Measurements from ENCODE around the gene SH3RF3.

SH3RF3 gene

DNA sequence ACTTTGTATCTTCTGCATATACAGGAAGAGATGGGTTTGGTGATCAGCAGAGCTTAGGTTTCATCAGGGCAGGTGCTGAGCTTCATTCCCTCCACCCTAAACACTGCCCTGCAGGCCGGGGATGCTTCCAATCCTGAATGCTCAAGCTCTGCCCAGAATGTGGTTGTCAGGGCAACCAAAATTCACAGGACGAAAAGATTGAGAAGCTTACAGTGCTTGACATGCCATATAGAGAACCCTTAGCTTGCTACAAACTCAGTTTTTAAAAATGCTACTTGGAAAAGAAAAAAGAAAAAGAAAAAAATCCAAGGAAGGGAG, 65.6 kb downstream of the SH3RF3 start:
- TF ChIP-seq, protein P1, sequence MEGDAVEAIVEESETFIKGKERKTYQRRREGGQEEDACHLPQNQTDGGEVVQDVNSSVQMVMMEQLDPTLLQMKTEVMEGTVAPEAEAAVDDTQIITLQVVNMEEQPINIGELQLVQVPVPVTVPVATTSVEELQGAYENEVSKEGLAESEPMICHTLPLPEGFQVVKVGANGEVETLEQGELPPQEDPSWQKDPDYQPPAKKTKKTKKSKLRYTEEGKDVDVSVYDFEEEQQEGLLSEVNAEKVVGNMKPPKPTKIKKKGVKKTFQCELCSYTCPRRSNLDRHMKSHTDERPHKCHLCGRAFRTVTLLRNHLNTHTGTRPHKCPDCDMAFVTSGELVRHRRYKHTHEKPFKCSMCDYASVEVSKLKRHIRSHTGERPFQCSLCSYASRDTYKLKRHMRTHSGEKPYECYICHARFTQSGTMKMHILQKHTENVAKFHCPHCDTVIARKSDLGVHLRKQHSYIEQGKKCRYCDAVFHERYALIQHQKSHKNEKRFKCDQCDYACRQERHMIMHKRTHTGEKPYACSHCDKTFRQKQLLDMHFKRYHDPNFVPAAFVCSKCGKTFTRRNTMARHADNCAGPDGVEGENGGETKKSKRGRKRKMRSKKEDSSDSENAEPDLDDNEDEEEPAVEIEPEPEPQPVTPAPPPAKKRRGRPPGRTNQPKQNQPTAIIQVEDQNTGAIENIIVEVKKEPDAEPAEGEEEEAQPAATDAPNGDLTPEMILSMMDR (IDR thresholded peaks at IDR 0.05), result no peak
- no peak for DNase-seq (ENCODE audit: low spot score)

DNA sequence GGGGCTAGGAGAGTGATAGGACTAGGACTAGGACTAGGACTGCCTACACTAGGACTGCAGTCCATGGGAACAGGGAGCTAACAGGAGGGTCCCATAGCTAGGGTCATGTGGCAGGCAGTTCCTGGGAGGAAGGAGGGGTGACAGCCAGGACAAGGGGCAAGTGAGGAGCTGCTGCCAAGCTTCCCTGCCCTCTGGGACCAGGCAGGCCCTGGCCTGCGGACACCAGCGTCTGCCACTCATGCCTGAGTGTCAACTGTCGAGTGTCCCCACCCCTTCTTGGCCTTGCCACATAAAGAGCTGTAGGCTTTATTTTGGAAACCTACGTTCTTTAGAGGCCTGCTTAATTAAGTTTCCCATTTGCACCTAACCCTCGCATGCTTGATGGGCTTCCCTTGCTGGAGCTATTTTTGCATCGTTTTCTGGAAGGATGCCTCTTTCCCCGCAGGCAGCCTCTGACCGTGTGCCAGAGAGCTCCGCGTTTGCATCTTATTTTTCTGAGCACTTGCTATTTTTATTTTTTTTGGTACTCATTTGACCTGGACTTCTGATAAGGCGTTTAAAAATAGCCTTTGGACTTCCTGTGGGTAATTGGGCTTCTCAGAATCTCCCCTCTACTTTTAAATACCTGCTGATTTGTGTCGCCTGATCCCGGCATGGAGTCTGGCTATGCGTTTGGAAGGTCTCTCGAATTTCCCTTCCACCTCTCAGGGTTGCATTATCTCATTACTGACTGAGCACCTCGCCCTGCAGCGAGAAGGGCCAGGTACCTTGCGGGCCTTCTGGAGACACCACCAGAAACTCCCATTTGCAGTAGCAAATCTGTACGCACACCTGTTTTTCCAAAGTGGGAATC, 66.4 kb downstream of the SH3RF3 start:
- TF ChIP-seq, protein P1 (IDR thresholded peaks at IDR 0.05), result no peak
- H3K4me3 ChIP-seq, result no peak overlapping the region
- H3K27ac ChIP-seq, result peak overlapping the region; percentile 55 to 77
- no peak for DNase-seq (ENCODE audit: low spot score)

More for the DNA sequence above, 65.6 kb downstream of the SH3RF3 start:
- peak overlapping the region; percentile 33 to 61 for H3K27ac ChIP-seq
- no peak overlapping the region for H3K4me3 ChIP-seq

DNA sequence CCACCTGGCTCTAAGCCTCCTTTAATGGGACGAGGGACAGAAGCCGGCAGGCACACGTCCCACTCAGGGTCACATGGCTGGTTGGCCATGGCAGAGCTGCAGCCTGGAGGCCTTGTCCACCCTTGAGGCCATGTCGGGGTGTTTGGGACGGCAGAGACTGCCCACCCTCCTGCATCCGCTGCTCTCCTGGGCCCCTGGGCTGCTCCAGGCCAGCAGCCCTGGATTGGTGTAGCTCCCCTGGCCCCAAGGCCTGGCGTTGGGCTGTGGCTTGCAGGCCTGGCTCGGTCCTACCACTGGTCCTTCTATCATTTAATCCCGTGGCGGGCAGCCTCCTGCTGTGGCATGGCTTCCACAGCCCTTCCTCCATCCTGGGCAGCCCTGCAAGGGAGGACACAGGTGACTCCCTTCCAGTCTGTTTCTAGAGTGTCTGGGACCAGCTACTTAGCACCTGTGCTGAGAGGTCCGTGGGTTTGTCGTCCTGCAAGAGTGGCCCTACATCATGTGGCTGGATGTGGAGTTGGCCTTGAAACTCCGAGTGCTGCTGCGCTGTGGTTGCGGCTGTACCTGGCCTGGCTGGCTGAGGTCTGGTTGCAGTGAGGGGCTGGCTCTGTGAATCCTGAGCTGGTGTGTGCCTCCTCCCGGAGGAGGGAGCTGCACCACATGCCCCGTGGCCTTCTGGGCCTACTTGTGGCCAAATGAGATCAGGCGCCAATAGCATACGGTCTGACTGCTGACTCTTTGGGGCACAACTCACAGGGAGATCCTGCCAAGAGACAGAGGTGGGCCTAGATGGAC, 67.3 kb downstream of the SH3RF3 start:
- TF ChIP-seq, protein P1 (IDR thresholded peaks at IDR 0.05), result no peak
- Histone ChIP-seq H3K4me3 (no peak overlapping the region), H3K27ac (peak overlapping the region; percentile 53 to 77)
- DNase-seq (ENCODE audit: low spot score), result no peak

DNA sequence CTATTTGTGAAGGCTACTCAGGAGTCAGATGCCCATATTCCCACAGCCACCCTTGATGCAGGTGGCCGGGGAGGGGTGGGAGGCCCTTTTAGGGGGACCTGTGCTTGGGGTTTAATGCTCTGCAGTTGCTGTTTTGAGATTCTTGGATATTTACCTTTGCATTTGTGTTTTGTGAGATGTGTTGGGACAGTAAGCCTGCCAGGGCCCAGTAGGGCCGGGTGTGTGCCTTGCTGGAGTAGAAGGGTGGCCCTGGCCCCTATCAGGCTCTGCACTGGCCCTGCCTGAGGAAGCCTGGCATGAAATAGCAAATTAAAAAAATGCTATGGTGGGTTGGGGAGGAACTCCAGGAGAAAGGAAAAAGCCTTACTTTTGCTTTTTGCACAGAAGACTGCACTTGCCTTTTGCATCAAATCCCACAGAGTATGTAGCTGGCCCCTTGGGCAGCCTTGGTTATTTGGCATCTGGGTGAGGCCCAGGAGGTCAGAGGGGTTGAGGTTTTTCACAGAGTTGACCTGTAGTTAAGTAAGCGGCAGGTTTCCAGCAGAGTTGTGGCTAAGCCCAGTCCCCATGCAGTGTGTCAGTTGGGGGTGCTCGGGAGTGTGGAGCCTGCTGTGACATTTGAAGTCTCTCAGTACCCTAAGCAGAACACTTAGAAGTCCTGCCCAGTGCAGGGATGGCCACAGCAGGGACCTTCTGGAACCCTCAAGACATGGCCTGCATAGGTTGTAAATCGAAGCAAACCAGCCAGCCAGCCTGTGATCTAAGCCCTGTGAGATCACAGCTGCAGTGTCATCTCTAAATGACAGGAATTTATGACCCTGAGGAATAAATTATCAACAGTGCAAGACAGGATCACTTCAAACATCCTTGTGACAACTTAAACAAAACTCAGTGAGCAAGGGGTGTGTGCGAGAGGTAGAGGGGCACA, 68.8 kb downstream of the SH3RF3 start:
- no peak overlapping the region for H3K27ac ChIP-seq
- no peak overlapping the region for H3K4me3 ChIP-seq
- no peak for DNase-seq (ENCODE audit: low spot score)
- TF ChIP-seq, protein P1 (IDR thresholded peaks at IDR 0.05), result no peak

DNA sequence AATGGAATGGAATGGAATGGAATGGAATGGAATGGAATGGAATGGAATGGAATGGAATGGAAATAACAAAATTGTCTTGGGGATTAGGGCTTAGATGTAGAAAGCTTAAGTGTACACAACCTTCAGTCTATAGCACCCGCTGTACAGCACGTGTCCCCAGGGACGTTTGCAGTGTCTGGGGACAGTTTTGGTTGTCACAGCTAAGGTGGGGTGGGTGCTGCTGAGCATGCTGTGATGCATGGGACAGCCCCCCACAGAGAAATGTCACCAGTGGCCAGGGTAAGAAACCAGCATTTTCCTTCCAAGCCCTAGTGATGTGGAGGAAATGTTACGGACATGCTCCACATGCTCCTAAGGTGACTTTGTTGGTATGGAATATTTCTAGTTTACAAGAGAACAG, 70.8 kb downstream of the SH3RF3 start:
- DNase-seq (ENCODE audit: low spot score), result no peak

More for the DNA sequence above, 70.8 kb downstream of the SH3RF3 start:
- TF ChIP-seq, protein P1 (IDR thresholded peaks at IDR 0.05), result no peak
- Histone ChIP-seq H3K4me3 (no peak overlapping the region), H3K27ac (no peak overlapping the region)
